GDM1 (cell line): ENCODE data around the gene MTHFD1L.

Experiments used
- DNase-seq: peaks from one replicate; lab custom pipeline; 2025; lab: John Stamatoyannopoulos, UW

Gene MTHFD1L

DNA sequence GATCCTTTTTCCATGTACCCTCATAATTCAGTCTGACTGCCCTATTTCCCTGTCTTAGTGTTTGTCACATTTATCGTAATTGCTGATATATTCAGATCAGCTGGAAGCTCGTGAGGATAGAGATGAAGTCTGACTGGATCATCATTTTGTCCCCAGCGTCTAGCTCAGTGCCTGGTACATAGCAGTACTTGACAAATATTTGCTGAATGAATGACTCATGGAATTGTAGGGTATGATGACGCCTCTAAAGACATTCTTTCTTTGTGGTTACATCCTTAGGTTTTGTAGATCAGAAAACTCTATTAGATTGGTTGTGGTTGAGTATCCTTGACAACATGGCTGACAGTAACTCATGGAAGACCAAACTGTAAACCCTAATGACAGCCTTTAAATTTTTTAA is 68.9 kb downstream of the MTHFD1L start:
- DNase-seq = no peak

DNA sequence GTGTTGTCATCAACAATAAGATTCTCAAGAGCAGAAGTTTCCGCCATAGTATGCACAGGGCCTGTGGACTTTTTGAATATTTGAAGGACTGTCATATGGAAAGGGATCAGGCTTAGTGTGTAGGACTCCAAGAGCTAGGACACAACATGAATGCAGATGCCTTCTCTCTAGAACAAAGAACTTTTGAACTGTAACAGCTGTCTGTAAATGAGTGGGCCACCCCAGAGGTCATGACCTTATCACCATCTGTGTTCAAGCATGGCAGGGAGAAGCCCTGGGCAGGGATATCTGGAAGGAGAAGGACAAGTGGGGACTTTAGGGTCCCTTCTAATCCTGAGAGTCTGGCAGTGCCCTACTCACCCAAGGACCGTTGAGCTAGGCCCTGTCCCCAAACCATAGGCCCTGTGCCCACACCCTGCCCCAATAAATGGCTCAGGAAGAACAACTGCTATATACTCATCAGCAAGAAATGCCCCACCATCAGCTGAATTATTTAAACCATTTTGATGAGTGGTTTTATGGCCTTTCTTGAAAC is 70.6 kb downstream of the MTHFD1L start:
- DNase-seq = no peak

DNA sequence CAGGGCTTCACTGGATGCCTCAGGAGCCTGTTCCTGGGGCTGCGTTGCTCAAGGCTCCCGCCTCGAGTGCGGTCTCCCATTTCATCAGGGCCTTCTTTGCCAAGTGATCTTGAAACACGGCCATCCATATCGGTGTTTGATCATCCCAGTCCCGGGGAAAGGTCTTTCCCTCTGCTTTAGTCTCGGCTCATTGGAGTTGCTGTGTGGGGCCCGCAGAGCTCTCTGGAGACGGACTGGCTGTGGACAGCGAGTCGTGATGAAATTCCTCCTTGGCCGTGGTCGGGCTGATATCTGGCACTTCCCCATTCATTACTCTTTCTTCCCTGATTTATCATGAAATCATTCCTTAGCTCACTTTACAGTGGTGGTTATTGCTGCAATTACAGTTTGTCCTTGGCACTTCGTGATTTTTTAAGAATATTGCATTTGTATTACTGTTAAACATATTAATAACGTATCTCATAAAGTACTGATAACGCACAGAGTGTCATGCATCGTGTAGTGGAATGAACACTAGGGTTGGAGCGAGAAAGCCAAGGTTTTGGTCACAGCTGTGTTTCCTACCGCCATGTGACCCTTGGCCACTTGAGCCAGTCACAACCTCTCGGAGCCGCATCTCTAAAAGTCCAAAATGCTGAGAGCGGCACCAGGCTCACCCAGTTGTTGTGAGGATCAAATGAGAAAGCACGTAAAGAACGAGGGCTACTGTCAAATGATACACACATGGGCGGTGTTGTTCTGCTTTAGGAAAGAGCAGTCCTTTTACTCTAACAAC is 71.8 kb downstream of the MTHFD1L start:
- no peak for DNase-seq

DNA sequence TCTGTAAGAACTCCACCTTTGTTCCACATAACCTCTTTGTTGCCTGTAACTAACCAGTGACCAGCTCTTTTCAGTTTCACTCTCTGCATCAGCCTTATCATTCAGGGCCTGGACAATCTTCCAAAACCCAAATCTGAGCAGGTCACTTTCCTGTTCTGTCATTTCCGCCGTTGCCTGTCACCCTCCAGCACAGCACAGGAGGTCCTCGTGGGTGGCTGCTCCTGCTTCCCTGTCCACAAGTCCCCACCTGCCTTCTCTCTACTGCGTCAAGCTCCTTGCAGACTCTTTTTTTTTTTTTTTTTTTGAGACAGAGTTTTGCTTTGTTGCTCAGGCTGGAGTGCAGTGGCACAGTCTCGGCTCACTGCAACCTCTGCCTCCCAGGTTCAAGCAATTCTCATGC is 73.9 kb downstream of the MTHFD1L start:
- DNase-seq = no peak

DNA sequence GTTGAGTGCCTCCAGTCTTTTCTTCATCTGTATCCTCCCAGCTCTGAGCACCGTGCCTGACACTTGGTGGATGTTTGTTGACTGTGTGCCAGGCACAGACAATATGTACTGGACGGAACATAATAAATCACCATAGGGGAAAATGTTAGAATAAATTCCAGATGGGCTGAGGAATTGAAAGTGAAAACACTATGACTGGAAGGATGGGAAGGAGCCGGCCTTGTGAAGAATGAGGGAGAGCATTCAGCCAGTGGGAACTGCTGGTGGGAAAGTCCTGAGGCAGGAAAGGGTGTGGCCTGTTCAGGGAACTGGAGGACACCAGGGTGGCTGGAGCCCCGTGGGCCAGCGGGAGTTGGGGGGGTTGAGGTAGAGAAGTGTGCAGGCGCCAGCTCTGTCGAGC is 75.4 kb downstream of the MTHFD1L start:
- DNase-seq = no peak

DNA sequence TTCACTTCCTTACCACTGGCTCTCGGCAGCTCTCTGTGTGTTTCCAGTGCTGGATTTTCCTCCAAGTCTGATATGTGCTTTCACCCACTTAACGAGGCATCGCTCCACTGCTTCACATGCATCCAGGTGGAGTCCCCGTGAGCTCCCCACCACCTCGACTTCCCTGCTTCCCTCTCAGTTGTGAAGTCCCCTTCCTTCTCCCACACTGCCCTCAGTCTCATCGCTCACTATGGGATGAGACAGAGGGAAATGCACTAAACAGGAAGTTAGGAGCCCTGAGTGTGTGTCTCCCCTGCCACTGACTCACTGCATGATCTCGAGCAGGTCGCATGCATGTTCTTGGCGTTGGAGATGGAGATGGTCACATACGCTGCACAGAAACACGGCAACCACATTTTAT is 84.0 kb downstream of the MTHFD1L start:
- no peak for DNase-seq

DNA sequence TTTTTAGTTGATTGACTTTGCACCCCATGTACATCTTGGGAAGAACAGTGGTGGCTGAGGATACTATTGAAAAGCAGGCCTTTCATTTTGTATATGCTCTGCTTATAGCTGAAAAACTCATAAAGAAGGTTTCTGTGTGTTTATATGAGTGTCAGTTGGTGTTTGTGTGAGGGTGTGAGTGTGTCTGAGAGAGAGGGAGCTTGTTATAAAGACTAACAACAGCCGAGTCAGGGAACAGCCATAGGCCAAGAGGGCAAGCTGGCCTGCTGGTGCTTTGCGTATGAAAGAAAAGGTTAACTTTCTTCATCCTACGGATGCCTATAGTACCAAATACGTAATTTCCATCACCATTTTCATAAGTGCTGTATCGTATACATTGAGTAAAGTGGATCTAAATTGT is 88.3 kb downstream of the MTHFD1L start:
- no peak for DNase-seq

DNA sequence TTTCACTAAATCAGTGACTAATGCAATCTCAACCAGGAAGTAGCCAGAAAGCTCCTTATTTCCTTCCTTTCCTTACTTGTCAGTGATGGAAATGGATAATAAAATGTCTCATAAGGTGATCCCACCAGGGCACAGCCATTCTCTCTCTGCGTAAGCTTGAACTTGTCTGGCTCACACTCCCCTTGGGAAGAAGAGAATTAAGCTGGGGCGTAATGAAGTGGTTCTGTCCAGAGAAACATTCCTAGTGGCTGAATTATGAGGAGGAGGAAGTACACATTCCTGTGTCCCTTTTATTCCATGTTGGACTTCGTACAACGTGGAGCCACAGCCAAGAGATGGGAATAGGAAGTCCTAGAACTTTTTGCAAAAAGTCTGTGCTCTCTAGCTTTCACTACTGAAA is 93.7 kb downstream of the MTHFD1L start:
- DNase-seq = no peak

DNA sequence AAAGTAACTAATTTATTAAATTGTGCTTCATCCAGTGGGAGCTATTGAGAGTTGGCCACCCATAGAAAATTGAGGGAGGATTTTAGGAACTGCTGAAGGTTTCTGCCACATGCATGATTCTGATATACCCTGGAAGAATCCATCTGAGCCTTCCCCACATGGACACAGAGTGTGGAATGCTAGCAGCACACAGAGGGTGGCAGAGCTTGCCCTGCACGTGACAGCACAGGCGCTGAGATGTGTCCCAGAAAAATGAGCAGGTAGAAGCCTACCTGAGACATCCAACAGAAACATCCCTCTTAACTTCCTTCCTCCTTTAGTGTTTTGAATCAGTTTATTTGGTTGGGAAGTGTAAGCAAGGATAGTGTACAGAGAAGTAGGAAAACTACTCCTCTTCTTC is 96.9 kb downstream of the MTHFD1L start:
- DNase-seq = no peak

DNA sequence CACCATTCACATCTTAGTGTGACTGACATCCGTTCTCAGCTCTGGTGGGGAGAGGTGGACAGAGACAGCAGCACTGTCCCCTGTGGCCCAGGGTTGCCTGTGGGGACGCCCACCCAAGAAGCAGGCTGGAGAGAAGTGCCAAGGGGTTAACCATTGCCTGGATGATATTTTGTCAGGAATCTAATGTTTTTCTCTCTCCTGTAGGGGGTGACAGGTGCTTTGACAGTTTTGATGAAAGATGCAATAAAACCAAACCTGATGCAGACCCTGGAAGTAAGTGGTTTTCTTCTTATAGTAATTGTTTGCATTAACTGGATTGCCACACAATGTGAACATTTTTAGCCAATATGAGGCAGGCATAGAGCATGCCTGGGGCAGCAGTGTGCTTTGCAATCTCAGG is 99.3 kb downstream of the MTHFD1L start:
- no peak for DNase-seq

DNA sequence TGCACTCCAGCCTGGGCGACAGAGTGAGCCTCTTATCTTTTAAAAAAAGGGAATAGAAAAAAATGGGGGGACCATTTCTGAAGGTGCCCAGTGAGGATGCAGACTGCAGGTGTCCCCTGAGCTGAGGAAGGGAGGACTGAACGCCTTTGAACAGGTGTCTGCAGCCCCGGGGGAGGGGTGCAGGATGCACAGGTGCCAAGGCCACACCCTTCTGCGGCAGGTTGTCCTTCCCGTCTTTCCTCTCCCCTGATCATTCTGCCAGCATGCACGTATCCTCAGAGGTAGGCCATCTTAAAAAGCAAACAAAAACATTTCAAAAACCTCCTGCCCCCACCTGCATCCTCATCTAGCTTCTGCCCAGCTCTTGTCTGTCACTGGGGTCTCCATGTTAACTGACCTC is 101.3 kb downstream of the MTHFD1L start:
- no peak for DNase-seq

DNA sequence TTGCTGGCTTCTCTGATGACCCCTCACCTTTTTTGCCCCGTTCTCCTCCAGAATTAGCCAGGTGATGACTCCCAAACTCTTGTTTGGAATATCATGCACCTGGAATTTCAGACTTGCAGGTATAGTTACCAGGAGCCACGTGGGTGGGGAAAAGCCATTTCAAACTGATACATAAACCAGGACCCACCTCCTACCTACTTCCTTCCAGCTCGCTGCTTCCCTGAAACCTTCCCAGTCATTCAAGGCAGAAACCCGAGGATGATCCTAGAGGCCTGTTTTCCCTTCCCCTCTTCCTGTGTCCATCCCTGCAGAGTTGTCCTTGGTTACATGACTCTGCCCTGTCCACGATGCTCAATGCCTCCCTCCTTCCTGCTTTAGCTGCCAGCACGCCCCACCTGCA is 101.9 kb downstream of the MTHFD1L start:
- no peak for DNase-seq

DNA sequence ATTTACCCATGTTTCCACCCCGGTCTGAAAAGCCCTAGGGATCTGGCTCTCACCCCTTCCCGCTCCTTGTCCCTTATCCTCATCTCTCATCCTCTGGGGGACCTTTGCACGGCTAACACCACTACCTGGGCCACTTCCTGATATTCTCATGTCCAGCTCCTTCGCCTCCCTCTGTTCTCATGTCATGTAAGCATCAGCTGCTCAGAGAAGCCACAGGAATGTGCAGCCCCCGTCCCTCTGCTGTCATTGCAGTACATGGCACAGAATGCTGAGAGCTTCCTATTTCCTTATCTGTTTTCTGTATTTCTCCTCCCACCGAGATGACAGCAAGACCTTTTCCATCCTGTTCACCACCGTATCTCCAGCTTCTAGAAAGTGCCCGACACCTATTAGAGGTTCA is 102.4 kb downstream of the MTHFD1L start:
- no peak for DNase-seq

DNA sequence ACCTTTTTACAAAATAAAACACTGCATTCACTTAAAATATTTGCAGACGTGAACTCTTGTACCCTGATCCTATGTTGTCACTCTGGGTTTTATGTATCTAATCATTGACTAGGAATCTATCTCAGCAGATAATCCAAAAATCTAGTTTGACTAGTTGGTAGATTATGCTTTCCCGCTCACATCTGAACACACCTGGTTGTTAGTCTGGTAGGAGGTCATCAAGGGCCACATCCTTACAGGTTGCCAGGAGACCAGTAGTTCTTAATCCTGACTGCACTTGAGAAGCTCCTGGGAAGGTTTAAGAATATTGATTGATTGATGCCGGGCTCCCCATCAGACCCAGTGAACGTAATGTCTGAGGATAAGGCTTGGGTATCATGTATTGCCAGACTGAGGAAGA is 104.4 kb downstream of the MTHFD1L start:
- DNase-seq = no peak

DNA sequence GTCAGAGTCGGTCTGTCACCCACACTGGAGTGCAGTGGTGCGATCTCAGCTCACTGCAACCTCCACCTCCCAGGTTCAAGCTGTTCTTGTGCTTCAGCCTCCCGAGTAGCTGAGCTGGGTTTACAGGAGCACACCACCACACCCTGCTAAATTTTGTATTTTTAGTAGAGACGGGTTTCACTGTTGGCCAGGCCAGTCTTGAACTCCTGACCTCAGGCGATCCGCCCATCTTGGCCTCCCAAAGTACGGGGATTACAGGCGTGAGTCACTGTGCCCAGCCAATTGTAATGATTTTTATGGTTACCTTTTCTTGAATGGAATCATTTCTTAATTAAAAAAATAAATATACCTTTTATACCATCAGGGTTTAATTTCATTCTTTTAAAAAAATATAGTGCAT is 105.7 kb downstream of the MTHFD1L start:
- no peak for DNase-seq

DNA sequence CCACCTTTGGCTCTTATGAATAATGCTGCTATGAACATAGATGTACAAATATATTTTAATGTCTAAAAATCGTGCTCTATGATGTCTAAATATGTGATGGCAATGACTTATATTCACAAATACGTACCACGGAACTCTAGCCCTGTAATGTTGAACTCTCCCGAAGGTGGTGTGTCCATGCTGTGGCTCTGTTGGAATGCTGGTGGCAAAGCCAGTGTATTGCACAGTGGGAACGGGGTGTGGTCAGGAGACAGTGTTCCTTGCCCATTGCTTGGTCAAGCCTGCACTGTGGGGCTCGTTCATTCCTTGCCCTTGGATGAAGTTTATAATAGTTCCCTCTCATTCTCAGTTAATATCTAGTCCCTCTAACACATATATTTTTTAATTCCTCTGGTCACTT is 109.6 kb downstream of the MTHFD1L start:
- no peak for DNase-seq

DNA sequence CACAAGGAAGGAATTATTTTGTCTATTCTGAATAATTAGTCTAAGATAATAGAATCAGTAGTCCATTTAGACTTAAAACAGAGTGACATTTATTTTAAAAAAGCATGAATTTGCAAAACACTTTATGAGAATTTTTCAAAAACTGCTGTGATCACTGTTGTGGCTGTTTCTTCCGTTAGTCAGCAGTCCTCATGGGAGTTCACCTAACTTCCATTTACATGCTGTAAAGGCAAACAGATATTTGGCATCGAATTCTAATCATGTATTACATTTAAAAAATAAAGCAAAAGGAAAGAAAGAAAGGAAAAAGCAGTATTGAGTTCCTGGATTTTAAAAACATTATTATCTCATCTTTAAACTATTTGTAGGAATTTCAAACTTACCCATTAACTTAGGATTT is 111.8 kb downstream of the MTHFD1L start:
- DNase-seq = no peak

DNA sequence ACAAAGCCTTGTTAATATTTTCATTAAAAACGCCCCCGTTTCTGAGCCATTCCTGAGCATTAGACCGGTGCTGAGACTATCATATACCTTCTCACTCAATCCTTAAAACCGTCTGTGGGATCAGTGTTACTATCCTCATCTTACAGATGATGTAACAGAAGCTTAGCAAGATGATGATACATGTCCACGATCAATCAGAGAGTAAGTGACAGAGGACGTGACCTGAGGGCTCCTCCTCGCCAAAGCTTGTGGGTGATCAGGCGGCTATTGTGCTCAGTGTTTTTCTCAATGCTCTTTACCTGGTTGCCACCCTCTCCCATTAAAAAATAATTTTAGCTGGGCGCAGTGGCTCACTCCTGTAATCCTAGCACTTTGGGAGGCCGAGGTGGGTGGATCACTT is 113.1 kb downstream of the MTHFD1L start:
- DNase-seq = no peak

DNA sequence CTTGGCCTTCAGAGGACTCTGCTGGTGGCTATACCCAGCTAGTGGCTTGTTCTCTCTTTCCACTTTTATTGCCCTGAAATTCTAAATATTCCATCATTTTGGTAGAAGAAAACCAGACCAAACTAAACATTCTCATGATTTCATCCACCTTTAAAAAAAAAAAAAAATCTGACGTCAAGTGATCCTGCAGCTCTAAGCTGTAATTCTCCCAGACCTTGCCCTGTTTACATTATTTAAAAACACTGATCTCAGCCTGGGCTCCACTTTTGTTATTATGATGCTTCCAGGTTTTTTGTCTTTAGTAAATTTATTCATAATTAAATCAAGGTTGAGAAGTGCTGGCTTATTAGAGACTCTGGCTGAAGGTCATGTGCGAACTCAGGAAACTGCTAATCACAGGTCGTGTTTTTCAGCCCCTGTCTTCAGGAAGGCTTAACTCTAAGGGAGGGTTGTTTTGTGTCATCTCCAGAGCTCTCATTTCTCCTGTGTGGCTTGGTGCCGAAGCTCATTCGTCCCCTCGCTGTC is 114.4 kb downstream of the MTHFD1L start:
- no peak for DNase-seq

DNA sequence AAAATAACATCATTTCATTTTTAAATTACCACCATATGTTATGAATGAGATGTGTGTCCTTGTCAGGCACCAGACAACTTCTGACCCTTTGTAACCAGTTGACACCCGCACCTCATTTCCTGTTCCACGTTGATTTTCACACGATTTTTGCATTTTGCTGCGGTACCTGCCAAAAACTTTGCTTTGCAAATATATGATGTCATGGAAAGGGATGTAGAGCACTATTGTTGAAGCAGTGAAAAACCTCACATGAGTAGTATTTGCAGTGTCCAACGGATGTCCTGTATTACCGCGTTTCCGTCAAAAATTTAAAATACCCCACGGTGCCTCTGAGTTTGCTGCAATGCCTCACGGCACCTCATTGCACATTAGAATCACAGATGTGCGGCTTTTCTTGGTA is 115.6 kb downstream of the MTHFD1L start:
- DNase-seq = no peak

DNA sequence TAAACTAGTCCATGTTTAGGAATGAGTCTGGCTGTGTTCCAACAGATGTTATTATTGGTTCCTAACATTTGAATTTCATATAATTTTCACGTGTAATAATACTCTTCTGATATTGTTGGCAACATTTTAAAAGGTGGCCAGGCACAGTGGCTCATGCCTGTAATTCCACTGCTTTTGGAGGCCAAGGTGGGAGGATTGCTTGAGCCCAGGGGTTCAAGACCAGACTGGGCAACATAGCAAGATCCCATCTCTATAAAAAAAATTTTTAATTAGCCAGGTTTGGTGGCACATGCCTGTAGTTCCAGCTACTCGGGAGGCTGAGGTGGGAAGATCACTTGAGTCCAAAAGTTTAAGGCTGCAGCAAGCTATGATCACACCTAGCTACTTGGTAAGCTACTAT is 116.2 kb downstream of the MTHFD1L start:
- no peak for DNase-seq

DNA sequence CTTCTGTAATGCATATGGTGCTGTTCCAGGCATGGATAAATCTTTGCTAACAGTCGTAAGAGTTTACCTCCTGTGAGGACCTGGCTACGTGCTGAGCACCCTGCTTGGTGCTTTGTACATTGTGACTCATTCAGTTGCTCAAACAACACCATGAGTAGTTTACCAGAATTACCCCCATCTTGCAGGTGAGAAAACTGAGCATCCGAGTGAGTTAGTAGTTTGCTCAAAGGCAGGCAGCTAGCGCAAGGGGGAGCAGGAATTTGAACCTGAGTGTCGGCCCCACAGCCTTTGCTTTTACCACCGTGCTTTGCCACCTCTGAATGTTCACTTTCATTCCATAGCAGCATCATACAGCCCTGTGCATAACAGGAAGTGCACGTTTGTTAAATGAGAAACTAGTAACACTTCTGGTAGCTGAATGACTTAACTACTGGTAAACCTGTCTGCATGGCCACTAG is 121.9 kb downstream of the MTHFD1L start:
- no peak for DNase-seq

DNA sequence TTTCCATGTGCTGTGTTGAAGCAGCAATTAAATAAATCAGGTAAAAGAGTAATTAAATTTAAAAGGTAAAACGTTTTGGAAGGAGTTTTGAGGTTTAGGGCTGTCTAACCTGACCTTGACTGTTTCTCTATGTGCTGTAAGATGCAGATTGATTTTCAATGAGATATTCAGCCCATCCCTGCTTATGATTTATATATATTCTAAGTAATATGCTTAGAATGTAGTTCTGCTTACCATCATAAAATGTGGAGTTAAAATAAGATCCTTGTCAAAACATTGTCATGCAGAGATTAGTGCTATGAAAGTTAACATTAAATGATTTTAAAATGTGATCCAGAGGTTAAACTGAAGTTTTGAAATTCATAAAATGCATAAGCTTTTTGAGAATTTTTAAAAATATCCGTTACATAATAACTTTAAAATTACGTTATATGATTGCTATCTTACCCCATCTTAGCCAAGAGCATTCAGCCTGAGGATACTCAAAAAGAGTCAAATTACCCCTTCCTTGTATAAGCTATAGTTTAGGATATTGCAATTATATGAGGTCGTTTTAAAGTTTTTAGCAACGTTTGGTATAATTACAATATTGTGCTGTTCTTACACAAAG is 122.5 kb downstream of the MTHFD1L start:
- DNase-seq = no peak

DNA sequence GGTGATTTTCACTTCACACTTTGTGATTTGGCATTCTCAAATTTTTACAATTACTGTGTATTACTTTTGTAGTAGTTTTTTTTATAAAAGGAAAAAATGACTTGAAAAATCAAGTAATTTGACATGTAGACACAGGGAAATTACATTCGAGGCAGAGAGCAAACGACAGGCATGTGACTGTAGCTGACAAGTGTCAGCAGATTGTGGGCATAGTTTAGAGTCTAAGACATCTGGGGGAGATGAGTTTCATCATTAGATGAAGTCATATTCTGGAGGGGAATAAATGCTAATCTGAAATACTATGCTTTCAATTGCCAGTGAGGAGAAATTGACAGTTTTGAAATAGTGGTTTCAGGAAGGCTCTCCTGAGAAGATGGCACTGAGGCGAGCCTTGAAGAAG is 126.0 kb downstream of the MTHFD1L start:
- no peak for DNase-seq
